Lower leg skin (tissue), 3 donors: ENCODE measurements around the gene OS9.

Source experiments
- CTCF ChIP-seq, 3 donors: fragments of 450-650 bp; IDR thresholded peaks; one replicate each; pipeline ENCODE4 v1.5.1; 2016; ENCODE audit warnings: antibody characterized with exemption in 3 of 3, mild to moderate bottlenecking in 3 of 3, moderate library complexity in 2 of 3
- POLR2A ChIP-seq, 2 donors: fragments of 450-650 bp; IDR thresholded peaks; one replicate each; pipeline ENCODE4 v1.6.1; 2016 to 2017; ENCODE audit warnings: antibody characterized with exemption in 2 of 2, mild to moderate bottlenecking in 1 of 2, moderate library complexity in 1 of 2

DNA sequence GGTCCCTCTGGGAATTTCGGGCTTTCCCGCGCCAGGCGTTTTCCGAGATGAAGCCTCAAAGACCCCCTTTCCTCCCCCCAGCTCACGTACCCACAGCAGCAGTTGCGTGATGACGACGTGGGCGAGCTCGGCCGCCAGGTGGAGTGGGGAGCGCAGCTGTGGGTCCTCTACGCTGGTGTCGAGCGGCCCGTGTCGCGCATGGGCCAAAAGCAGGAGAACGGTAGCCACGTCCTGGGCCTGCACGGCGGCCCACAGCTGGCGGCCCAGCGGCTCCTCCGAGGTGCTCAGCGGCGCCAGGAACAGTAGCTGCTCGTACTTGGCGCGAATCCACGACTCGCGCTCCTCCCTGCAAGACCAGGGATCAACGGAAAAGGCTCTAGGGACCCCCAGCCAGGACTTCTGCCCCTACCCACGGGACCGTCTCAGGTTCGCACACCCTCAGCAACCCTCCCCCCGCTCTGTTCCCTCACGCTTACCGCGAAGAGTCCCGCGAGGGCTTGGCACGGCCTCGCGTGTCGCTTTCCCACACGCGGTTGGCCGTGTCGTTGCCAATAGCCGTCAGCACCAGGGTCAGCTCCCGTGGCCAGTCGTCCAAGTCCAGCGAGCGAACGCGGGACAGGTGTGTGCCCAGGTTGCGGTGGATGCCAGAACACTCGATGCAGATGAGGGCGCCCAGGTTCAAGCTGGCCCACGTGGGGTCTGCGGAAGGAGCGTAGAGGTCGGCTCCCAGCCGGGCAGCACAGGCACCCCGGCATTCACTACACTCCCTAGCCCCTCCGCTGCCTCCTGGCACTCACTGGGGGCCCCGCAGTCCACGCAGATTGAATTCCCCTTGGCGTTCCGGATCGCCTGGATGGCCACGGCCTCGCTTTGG lies 33.2 kb downstream of the OS9 start:
- no peak for TF ChIP-seq CTCF (IDR thresholded peaks at IDR 0.05)
- TF ChIP-seq POLR2A (IDR thresholded peaks at IDR 0.05) = no peak
